ENCODE measurements around the gene SEPTIN7. TPM values are rescaled to one million over a fixed set of nuclear protein-coding genes. Genes with fewer than 3 reads are reported as not detected.

The SEPTIN7 gene
- total and polyA plus RNA-seq, 10 donors = 184 to 243 (median 216) TPM

DNA sequence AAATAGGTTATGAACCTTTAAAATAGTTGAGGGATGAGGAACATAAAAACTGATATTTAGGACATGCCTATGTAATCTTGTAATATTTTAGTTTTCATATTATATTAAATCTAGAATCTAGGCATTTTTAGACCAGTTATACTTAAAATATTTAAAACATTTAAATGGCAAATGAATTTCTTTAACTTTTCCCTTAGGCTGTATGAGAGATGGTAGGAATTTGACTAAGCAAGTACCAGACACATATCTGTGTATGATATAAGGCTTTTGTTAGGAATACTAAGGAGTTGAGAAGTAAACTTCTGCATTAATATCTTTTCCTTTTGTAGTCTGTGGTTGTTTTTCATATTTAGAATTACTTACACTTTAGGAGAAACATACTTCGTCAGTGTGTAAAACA, 25.1 kb downstream of the SEPTIN7 start:
- intact Hi-C loops (cut with DNase I; ENCODE audit: low total_unique reads) = no loop called here
- Histone ChIP-seq H3K27ac (no peak overlapping the region), H3K36me3 (peaks cover 0 to 13% (median 0%) of the 10 kb centered on the region in 6 donors), H3K9me3 (peaks cover 0 to 15% (median 10%) of the 10 kb centered on the region in 8 donors), H3K4me1 (peaks cover 13 to 98% (median 74%) of the 10 kb centered on the region in 6 donors), H3K4me3 (no peak overlapping the region), H3K27me3 (replicated peaks in 1 of 7) (no peaks in the 10 kb centered on the region)
- no peak for DNase-seq
- 88 to 90% (median 89%) methylated on average over 1 of the region's 1 CpG for WGBS, 5 donors
- TF ChIP-seq POLR2AphosphoS5 (IDR thresholded peaks at IDR 0.05) (no peak), CTCF (IDR thresholded peaks at IDR 0.05 in 8 of 11, conservative IDR thresholded peaks at IDR 0.05 in 3 of 11) (no peak), POLR2A (IDR thresholded peaks at IDR 0.05) (no peak)

DNA sequence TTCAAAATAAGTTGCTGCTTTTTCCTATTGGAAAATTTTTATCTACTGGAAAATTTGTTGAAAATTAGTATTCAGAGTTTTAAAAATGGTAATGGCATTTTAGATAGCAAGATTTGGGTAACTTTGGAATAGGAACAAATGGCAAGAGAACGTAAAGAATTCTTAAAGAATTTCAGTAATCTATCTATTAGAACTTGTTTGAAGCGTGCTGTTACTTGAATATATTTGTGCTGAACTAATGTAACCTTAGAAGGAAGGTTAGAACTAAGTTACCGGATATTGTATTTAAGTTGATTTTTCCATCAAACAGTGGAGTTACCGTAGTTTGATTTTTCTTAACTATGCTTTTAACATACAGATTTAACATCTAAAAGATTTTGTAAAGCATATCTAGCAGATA, 25.9 kb downstream of the SEPTIN7 start:
- TF ChIP-seq POLR2AphosphoS5 (IDR thresholded peaks at IDR 0.05) (no peak), POLR2A (IDR thresholded peaks at IDR 0.05) (no peak), CTCF (IDR thresholded peaks at IDR 0.05 in 8 of 11, conservative IDR thresholded peaks at IDR 0.05 in 3 of 11) (no peak)

DNA sequence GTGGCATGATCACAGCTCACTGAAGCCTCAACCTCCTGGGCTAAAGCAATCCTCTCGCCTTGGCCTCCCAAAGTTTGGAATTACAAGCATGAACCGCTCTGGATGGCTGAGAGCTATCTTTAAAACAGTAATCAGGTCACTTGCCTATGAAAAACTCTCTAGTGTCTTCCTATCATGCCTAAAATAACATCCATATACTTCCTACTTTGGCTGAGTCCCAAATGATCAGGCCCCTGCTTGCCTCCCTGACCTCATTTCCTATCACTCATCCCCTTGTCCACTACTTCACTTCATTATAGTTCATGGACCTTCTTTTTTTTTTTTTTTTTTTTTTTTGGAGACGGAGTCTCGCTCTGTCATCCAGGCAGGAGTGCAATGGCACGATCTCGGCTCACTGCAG, 28.0 kb downstream of the SEPTIN7 start:
- H3K9me3 ChIP-seq = no peaks in the 10 kb centered on the region
- H3K27me3 ChIP-seq (replicated peaks in 1 of 7) = no peaks in the 10 kb centered on the region
- peaks cover 5 to 89% (median 70%) of the 10 kb centered on the region in 6 donors for H3K4me1 ChIP-seq
- TF ChIP-seq POLR2A (IDR thresholded peaks at IDR 0.05) = no peak
- TF ChIP-seq CTCF (IDR thresholded peaks at IDR 0.05 in 8 of 11, conservative IDR thresholded peaks at IDR 0.05 in 3 of 11) = no peak
- TF ChIP-seq POLR2AphosphoS5 (IDR thresholded peaks at IDR 0.05) = no peak
- H3K4me3 ChIP-seq = no peak overlapping the region
- intact Hi-C loops (cut with DNase I; ENCODE audit: low total_unique reads) = no loop called here
- WGBS, 5 donors = 80 to 91% (median 87%) methylated on average over 5 to 6 of the region's 6 CpGs
- DNase-seq = no peak
- H3K36me3 ChIP-seq = peaks cover 0 to 22% (median 8%) of the 10 kb centered on the region in 6 donors
- no peak overlapping the region for H3K27ac ChIP-seq

More for the DNA sequence above, 25.9 kb downstream of the SEPTIN7 start:
- Histone ChIP-seq H3K9me3 (peaks cover 0 to 8% (median 4%) of the 10 kb centered on the region in 8 donors), H3K27ac (no peak overlapping the region), H3K4me1 (peaks cover 13 to 100% (median 79%) of the 10 kb centered on the region in 6 donors), H3K4me3 (no peak overlapping the region), H3K36me3 (peaks cover 0 to 12% (median 0%) of the 10 kb centered on the region in 6 donors), H3K27me3 (replicated peaks in 1 of 7) (no peaks in the 10 kb centered on the region)
- no peak for DNase-seq
- intact Hi-C loops (cut with DNase I; ENCODE audit: low total_unique reads) = no loop called here
- 77 to 85% (median 81%) methylated on average over 4 of the region's 4 CpGs for WGBS, 5 donors

DNA sequence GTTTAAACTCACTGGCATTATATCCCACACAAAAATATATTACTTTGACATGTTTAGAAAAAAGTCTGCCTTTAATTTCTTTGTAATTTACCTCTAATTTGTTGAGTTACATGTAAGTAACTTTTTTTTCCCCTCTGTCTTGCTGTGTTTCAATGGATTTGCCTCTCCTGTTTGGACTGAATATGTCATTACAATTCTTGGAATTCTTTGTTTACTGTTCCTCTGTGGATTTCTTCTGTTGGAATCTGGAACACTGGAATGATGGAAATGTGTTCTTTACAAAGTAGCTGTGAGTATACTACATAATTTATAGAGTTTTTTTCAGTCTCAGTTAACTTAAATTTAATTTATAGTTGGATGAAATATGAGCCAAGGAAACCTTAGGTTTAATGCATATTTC, 30.4 kb downstream of the SEPTIN7 start:
- no peak overlapping the region for H3K27ac ChIP-seq
- TF ChIP-seq CTCF (IDR thresholded peaks at IDR 0.05 in 8 of 11, conservative IDR thresholded peaks at IDR 0.05 in 3 of 11) (no peak), POLR2AphosphoS5 (IDR thresholded peaks at IDR 0.05) (no peak), POLR2A (IDR thresholded peaks at IDR 0.05) (no peak)
- H3K27me3 ChIP-seq (replicated peaks in 1 of 7) = no peaks in the 10 kb centered on the region
- no peak overlapping the region for H3K4me3 ChIP-seq
- H3K4me1 ChIP-seq = peaks cover 0 to 69% (median 48%) of the 10 kb centered on the region in 6 donors
- no peaks in the 10 kb centered on the region for H3K9me3 ChIP-seq
- intact Hi-C loops (cut with DNase I; ENCODE audit: low total_unique reads) = no loop called here
- DNase-seq = no peak
- H3K36me3 ChIP-seq = peaks cover 0 to 46% (median 15%) of the 10 kb centered on the region in 6 donors

All from spleen (tissue), 11 donors.